HepG2 (cell line): Measurements from ENCODE around the gene MAP1LC3A. TPM values are rescaled to one million over a fixed set of nuclear protein-coding genes. Genes with fewer than 3 reads are reported as not detected.

ENCODE experiments used
- ATAC-seq: fragments of 200-7000 bp; cut with Tn5 transposase; 3 replicates; pipeline ENCODE4 v1.9.1; 2020; ENCODE audit warnings: mild to moderate bottlenecking, moderate library complexity
- BruUV-seq: library from RNA; stranded (reverse); fragments of 400-500 nt; replicated peaks from 2 replicates; lab custom pipeline; 2021; lab: Mats Ljungman, UMichigan
- CTCF ChIA-PET: fragments of 300-600 bp; formaldehyde crosslinking; extraction: SDS; loops from one replicate; lab custom pipeline; 2021; ENCODE audit warnings: low total read pairs, inconsistent platforms, low intra/inter-chr PET ratio; lab: Yijun Ruan, JAX
- POLR2A ChIA-PET: fragments of 350-600 bp; sonication (Branson Sonifier 250); formaldehyde crosslinking; loops from one replicate; lab custom pipeline; 2020; ENCODE audit warnings: antibody characterized with exemption, inconsistent platforms; lab: Yijun Ruan, JAX
- DNase-seq: peaks from one replicate; pipeline ENCODE4 v3.0.0-alpha.2; 2015; ENCODE audit warnings: low spot score
- FAIRE-seq: peaks from 3 replicates; lab custom pipeline; 2011; peaks lifted over from hg19 to GRCh38; lab: Jason Lieb, UNC
- H2AFZ ChIP-seq: one replicate; pipeline ENCODE4 v1.6.1; 2011; ENCODE audit warnings: low read length, inconsistent platforms
- H3K27ac ChIP-seq: fragments of 300-600 bp; 3 replicates; pipeline ENCODE4 v1.8.0; 2011; ENCODE audit warnings: mixed run types, mild to moderate bottlenecking, mixed read lengths, low read length, inconsistent platforms; ENCODE audit not compliant: insufficient read depth; ENCODE audit errors: extremely low read length
- H3K27me3 ChIP-seq, 2 experiments: fragments of 200-600 bp in 1 of 2; 2 replicates in 1 of 2; 3 replicates in 1 of 2; pipeline versions ENCODE4 v1.6.0 to v1.8.0; 2011; ENCODE audit warnings: low read length in 2 of 2, mild to moderate bottlenecking in 2 of 2, moderate library complexity in 2 of 2, inconsistent platforms in 1 of 2; ENCODE audit not compliant: insufficient read depth in 2 of 2, control insufficient read depth in 1 of 2
- H3K36me3 ChIP-seq, 2 experiments: fragments of 200-600 bp in 1 of 2; replicated peaks in 1 of 2; 2 replicates in 1 of 2; 3 replicates in 1 of 2; pipeline versions ENCODE4 v1.5.1 to v1.8.0; 2011; ENCODE audit warnings: low read length in 2 of 2, inconsistent platforms in 1 of 2; ENCODE audit not compliant: insufficient read depth in 2 of 2, control insufficient read depth in 1 of 2
- H3K4me1 ChIP-seq: 2 replicates; pipeline ENCODE4 v1.5.1; 2012; ENCODE audit warnings: low read length, inconsistent platforms; ENCODE audit not compliant: insufficient read depth
- H3K4me2 ChIP-seq: 2 replicates; pipeline ENCODE4 v1.6.0; 2011; ENCODE audit warnings: low read depth, low read length, inconsistent platforms
- H3K4me3 ChIP-seq, 3 experiments: fragments of 200-600 bp in 1 of 3; sonication (generic), shearing (Covaris generic) in 1 of 3; replicated peaks in 1 of 3; 2 replicates each; pipeline ENCODE4 v1.5.1; 2011 to 2016; ENCODE audit warnings: low read length in 3 of 3, inconsistent platforms in 2 of 3, low read depth in 2 of 3, mild to moderate bottlenecking in 2 of 3, control low read depth in 1 of 3, mixed read lengths in 1 of 3; ENCODE audit not compliant: insufficient read depth in 1 of 3
- H3K79me2 ChIP-seq: one replicate; pipeline ENCODE4 v1.6.1; 2011; ENCODE audit warnings: low read length, inconsistent platforms; ENCODE audit not compliant: insufficient read depth
- H3K9ac ChIP-seq: 2 replicates; pipeline ENCODE4 v1.6.0; 2011; ENCODE audit warnings: mild to moderate bottlenecking, low read depth, low read length, inconsistent platforms; ENCODE audit not compliant: insufficient read depth
- H3K9me3 ChIP-seq: 2 replicates; pipeline ENCODE4 v1.5.1; 2012; ENCODE audit warnings: mild to moderate bottlenecking, low read length
- H4K20me1 ChIP-seq: 2 replicates; pipeline ENCODE4 v1.6.0; 2011; ENCODE audit warnings: inconsistent platforms, mild to moderate bottlenecking, low read length, moderate library complexity; ENCODE audit not compliant: insufficient read depth
- NR2F6 ChIP-seq, 2 experiments: IDR thresholded peaks; 2 replicates each; pipeline ENCODE4 v1.6.1; 2016; ENCODE audit warnings: antibody characterized with exemption in 1 of 2, mild to moderate bottlenecking in 1 of 2
- TCF7 ChIP-seq: sonication (generic); IDR thresholded peaks from 2 replicates; pipeline ENCODE4 v1.6.1; 2016; ENCODE audit warnings: antibody characterized with exemption, low read depth
- ZNF496 ChIP-seq: sonication (generic); formaldehyde crosslinking; IDR thresholded peaks from 2 replicates; pipeline ENCODE4 v1.8.1; 2023; ENCODE audit warnings: mild to moderate bottlenecking, moderate library complexity, missing genetic modification reagents; ENCODE audit not compliant: insufficient replicate concordance
- WGBS: methylation state at CpG from one replicate; pipeline ENCODE4 v1.1.6; 2017; ENCODE audit warnings: low lambda C conversion rate; 5-methylcytosine and 5-hydroxymethylcytosine counted together
- in situ Hi-C: cut with HindIII; loops from 2 replicates; pipeline ENCODE4 v1.10.0; 2017; ENCODE audit warnings: low pct_unique_long_range_greater_than_20kb; ENCODE audit not compliant: extremely low pct_ligation_motif_present
- intact Hi-C: fragments of 100-400 bp; cut with micrococcal nuclease; formaldehyde crosslinking; loops from one replicate; pipeline ENCODE4 v1.10.0; 2022; ENCODE audit not compliant: unreplicated experiment
- polyA plus RNA-seq, 8 experiments: library from polyadenylated mRNA; depleted of rRNA in 3 of 8; stranded (reverse) in 7 of 8; unstranded in 1 of 8; fragments of >200 nt; fragmentation: Illumina TruSeq in 4 of 8; extraction: Trizol in 4 of 8; gene quantifications; 2 replicates each; pipeline versions ENCODE4 v1.2.1 to v1.2.3, GENCODE V29; 2011 to 2016; ENCODE audit warnings: low read depth in 4 of 8, missing spikeins in 1 of 8, mixed read lengths in 1 of 8; ENCODE audit not compliant: insufficient read depth in 1 of 8
- total RNA-seq, 5 experiments: library from RNA; depleted of rRNA; stranded (reverse); fragments of >200 nt; fragmentation: Illumina TruSeq; extraction: Trizol; gene quantifications; 2 replicates each; pipeline ENCODE4 v1.2.3, GENCODE V29; 2016; ENCODE audit warnings: low read depth in 1 of 5
- TF ChIP-seq, protein P1 (sequence below): sonication (generic); formaldehyde crosslinking; IDR thresholded peaks from 2 replicates; pipeline ENCODE4 v1.4.0; 2020; ENCODE audit warnings: missing genetic modification reagents, borderline replicate concordance
- TF ChIP-seq, protein P2 (sequence below): sonication (generic); formaldehyde crosslinking; IDR thresholded peaks from 2 replicates; pipeline ENCODE4 v1.5.0; 2020; ENCODE audit warnings: mild to moderate bottlenecking, missing genetic modification reagents
- TF ChIP-seq, protein P3 (sequence below): sonication (generic); formaldehyde crosslinking; IDR thresholded peaks from 2 replicates; pipeline ENCODE4 v1.4.0; 2020; ENCODE audit warnings: missing genetic modification reagents, borderline replicate concordance
- TF ChIP-seq, protein P4 (sequence below): sonication (generic); formaldehyde crosslinking; conservative IDR thresholded peaks from 2 replicates; pipeline ENCODE4 v1.4.0; 2020; ENCODE audit warnings: mild to moderate bottlenecking, missing genetic modification reagents, moderate library complexity

MAP1LC3A gene
- total and polyA plus RNA-seq, 2 of the 13 experiments (the other 11 are each of a cell fraction or from before 2014, with no cell fraction given), result not detected

DNA sequence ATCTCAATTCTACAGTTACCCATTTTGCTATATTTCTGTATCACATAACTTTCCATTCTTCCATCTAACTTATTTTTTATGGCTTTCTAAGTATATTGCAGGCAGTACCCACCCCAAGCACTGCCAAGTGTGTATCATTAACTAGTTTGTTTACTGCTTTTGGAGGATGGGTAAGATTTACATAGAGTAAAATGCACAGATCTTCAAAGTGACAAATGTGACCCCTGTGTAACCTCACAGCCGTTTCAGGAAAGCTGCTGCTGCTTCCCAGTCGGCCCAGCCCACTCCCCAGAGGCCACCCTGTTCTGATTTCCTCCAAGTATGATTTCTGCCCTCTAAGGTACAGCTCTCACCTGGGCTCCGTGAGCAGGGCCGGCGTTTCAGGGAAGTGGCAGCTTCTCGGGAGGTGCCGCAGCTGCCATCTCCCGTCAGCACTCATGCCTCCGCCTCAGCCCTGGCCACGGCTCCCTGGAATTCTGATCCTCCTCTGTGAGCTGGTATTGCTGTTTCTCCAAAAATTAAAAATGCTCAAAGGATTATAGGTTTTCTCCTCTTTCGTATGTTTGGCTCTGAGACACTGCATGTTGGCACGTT lies 15.0 kb upstream of the MAP1LC3A start:
- no TSS peak for BruUV-seq
- no peak overlapping the region for H2AFZ ChIP-seq
- H3K4me3 ChIP-seq, result no peak overlapping the region
- H3K9me3 ChIP-seq, result no peaks in the 10 kb centered on the region
- ChIA-PET POLR2A (interaction anchor here (1.0 kb wide), 1 partner anchor 160 kb away, joined by 3 read pairs; no protein-coding TSS in a partner anchor), CTCF (no interaction called here)
- WGBS, result 74% methylated on average over 12 of the region's 12 CpGs
- no peak for FAIRE-seq
- H4K20me1 ChIP-seq, result no peaks in the 10 kb centered on the region
- no peaks in the 10 kb centered on the region for H3K79me2 ChIP-seq
- peaks cover 18 to 38% of the 10 kb centered on the region in 2 experiments for H3K36me3 ChIP-seq
- H3K9ac ChIP-seq, result no peak overlapping the region
- ATAC-seq, result no peak; the same call in 2 of the 3 replicates
- H3K4me2 ChIP-seq, result no peak overlapping the region
- no peaks in the 10 kb centered on the region for H3K27me3 ChIP-seq
- intact Hi-C loops (no loop called here), in situ Hi-C loops (no loop called here)
- H3K4me1 ChIP-seq, result peaks cover 19% of the 10 kb centered on the region
- H3K27ac ChIP-seq, result no peak overlapping the region
- no peak for DNase-seq
- TF ChIP-seq ZNF496 (CRISPR knock-in tag), result no peak
- TF ChIP-seq, protein P1, sequence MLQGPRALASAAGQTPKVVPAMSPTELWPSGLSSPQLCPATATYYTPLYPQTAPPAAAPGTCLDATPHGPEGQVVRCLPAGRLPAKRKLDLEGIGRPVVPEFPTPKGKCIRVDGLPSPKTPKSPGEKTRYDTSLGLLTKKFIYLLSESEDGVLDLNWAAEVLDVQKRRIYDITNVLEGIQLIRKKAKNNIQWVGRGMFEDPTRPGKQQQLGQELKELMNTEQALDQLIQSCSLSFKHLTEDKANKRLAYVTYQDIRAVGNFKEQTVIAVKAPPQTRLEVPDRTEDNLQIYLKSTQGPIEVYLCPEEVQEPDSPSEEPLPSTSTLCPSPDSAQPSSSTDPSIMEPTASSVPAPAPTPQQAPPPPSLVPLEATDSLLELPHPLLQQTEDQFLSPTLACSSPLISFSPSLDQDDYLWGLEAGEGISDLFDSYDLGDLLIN (CRISPR knock-in tag), result no peak
- peak; percentile 22; the same call in 1 of the 2 replicates for TF ChIP-seq NR2F6 (IDR thresholded peaks at IDR 0.05)
- no peak for TF ChIP-seq NR2F6 (CRISPR knock-in tag; IDR thresholded peaks at IDR 0.05)
- TF ChIP-seq, protein P2, sequence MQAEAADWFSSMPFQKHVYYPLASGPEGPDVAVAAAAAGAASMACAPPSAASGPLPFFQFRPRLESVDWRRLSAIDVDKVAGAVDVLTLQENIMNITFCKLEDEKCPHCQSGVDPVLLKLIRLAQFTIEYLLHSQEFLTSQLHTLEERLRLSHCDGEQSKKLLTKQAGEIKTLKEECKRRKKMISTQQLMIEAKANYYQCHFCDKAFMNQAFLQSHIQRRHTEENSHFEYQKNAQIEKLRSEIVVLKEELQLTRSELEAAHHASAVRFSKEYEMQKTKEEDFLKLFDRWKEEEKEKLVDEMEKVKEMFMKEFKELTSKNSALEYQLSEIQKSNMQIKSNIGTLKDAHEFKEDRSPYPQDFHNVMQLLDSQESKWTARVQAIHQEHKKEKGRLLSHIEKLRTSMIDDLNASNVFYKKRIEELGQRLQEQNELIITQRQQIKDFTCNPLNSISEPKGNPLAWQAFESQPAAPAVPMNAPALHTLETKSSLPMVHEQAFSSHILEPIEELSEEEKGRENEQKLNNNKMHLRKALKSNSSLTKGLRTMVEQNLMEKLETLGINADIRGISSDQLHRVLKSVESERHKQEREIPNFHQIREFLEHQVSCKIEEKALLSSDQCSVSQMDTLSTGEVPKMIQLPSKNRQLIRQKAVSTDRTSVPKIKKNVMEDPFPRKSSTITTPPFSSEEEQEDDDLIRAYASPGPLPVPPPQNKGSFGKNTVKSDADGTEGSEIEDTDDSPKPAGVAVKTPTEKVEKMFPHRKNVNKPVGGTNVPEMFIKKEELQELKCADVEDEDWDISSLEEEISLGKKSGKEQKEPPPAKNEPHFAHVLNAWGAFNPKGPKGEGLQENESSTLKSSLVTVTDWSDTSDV (CRISPR knock-in tag), result no peak
- TF ChIP-seq, protein P3, sequence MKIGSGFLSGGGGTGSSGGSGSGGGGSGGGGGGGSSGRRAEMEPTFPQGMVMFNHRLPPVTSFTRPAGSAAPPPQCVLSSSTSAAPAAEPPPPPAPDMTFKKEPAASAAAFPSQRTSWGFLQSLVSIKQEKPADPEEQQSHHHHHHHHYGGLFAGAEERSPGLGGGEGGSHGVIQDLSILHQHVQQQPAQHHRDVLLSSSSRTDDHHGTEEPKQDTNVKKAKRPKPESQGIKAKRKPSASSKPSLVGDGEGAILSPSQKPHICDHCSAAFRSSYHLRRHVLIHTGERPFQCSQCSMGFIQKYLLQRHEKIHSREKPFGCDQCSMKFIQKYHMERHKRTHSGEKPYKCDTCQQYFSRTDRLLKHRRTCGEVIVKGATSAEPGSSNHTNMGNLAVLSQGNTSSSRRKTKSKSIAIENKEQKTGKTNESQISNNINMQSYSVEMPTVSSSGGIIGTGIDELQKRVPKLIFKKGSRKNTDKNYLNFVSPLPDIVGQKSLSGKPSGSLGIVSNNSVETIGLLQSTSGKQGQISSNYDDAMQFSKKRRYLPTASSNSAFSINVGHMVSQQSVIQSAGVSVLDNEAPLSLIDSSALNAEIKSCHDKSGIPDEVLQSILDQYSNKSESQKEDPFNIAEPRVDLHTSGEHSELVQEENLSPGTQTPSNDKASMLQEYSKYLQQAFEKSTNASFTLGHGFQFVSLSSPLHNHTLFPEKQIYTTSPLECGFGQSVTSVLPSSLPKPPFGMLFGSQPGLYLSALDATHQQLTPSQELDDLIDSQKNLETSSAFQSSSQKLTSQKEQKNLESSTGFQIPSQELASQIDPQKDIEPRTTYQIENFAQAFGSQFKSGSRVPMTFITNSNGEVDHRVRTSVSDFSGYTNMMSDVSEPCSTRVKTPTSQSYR (CRISPR knock-in tag), result peak; percentile 22; the same call in 1 of the 2 replicates
- TF ChIP-seq TCF7, result 0 out of 2 replicates have a peak, but pooled peaks have one; percentile 18
- TF ChIP-seq, protein P4, sequence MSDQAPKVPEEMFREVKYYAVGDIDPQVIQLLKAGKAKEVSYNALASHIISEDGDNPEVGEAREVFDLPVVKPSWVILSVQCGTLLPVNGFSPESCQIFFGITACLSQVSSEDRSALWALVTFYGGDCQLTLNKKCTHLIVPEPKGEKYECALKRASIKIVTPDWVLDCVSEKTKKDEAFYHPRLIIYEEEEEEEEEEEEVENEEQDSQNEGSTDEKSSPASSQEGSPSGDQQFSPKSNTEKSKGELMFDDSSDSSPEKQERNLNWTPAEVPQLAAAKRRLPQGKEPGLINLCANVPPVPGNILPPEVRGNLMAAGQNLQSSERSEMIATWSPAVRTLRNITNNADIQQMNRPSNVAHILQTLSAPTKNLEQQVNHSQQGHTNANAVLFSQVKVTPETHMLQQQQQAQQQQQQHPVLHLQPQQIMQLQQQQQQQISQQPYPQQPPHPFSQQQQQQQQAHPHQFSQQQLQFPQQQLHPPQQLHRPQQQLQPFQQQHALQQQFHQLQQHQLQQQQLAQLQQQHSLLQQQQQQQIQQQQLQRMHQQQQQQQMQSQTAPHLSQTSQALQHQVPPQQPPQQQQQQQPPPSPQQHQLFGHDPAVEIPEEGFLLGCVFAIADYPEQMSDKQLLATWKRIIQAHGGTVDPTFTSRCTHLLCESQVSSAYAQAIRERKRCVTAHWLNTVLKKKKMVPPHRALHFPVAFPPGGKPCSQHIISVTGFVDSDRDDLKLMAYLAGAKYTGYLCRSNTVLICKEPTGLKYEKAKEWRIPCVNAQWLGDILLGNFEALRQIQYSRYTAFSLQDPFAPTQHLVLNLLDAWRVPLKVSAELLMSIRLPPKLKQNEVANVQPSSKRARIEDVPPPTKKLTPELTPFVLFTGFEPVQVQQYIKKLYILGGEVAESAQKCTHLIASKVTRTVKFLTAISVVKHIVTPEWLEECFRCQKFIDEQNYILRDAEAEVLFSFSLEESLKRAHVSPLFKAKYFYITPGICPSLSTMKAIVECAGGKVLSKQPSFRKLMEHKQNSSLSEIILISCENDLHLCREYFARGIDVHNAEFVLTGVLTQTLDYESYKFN (CRISPR knock-in tag), result 0 out of 2 replicates have a peak, but pooled peaks have one; percentile 26
